ENCODE results near the gene WNT7B. TPM values are rescaled to one million over a fixed set of nuclear protein-coding genes. Genes with fewer than 3 reads are reported as not detected.

WNT7B gene
- total RNA-seq, 1 donor from 2014 or later = 8.4 TPM

DNA sequence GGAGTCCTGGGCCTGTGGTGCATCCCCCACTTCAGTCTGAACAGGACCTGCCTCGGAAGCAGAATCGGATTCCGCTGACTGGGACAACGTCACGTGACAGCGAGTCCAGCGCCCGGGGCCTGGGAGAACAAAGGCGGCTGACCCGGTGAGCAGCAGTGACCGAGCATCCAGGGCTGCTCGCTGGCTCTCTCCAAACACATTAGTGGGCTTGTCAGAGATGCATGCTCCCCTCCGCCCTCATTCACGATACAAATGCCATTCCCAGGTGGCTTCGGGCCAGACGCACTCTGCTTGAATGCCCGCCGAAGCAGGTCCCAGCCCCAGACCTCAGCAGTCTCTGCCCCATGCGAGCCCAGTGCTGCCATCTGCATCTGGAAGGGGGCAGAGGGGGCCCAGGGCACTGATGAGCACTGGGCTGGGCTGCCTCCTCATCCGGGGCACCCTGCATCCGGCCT lies 91.0 kb downstream of the WNT7B start:
- ATAC-seq = no peak

DNA sequence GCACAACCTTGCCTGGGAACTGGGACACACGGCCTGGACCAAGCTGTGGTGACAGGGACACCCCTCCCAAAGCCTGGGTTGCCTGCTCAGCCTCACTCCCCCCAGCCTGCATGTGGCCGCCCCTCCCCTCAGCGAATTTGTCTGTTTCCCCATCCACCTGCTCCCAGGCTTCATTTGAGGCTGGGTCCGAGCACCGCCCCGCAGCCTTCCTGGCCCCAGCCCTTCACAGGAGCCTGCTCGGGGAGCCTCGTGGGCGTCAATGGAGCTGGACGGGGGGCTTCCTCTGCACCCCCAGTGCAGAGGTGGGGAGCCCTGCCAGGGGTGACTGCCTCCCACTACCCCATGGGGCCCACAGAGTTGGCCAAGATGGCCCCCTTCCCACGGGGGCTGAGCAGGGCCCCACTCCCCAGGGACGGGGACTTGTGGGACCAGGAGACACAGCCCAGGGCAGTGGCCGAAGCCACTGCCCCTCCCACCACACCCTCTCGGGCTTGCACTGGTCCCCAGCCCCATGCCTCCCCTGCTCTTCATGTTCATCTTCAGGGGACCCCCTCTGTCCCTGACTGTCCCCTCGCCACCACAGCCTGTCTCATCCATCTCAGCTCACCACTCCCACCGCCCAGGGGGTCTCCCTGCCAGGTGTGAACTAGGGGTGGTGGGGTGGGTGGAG lies 91.7 kb downstream of the WNT7B start:
- ATAC-seq = no peak

DNA sequence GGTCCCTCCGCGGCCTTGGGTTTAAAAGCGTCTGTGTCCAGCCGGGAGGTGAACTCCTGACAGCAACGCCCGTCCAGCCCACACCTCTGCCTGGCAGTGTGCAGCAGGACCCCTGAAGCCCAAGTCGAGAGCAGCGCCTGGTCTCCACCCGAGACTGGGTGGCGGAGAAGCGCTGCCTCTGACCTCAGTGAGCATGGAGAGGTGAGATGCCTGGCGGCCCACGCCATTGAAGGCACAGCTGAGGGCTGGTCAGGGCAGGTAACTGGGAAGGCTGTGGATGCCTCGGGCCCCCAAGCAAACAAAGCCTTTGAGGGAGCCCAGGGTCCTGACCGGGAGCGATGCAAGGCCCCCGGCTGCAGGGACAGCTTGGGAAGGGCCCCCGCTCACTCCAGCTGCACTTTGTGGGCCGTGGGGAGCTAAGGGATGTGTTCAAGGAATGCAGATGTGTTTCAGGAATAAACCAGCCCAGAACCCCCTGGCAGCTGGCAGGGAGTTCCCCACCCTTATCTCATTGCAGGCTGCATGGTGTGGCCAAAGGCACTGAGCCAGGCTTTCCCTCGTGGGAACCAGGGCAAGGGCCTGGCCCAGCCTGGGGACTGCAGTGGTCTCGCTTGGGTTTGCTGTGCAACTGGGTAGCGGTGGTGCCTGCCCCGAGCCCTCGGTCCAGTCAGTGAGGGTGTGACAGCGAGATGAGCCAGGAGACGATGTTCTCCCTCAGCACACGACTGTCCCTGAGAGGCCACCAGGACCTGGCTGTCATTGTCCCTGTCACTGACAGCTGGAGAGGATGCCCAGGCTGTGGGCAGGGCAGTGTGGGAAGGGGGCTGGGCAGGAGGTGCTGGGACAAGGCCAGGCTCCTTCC lies 92.5 kb downstream of the WNT7B start:
- ATAC-seq = no peak

DNA sequence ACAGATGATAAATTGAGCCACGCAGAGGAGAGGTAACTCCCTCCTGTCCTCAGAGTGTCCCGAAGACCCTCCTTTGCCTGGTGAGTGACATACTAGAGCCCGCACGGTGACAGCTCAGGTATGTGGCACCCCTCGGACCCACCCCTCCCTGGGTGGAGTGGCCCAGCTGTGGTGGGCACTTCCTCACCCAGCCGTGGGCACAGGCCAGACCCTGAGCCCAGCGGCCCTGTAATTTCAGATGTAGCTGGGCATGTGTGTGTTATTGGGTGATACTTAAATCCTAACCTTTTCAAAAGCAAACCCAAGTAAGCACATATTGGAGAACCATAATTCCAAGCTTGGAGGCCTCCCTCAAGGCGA lies 93.2 kb downstream of the WNT7B start:
- no peak for ATAC-seq

DNA sequence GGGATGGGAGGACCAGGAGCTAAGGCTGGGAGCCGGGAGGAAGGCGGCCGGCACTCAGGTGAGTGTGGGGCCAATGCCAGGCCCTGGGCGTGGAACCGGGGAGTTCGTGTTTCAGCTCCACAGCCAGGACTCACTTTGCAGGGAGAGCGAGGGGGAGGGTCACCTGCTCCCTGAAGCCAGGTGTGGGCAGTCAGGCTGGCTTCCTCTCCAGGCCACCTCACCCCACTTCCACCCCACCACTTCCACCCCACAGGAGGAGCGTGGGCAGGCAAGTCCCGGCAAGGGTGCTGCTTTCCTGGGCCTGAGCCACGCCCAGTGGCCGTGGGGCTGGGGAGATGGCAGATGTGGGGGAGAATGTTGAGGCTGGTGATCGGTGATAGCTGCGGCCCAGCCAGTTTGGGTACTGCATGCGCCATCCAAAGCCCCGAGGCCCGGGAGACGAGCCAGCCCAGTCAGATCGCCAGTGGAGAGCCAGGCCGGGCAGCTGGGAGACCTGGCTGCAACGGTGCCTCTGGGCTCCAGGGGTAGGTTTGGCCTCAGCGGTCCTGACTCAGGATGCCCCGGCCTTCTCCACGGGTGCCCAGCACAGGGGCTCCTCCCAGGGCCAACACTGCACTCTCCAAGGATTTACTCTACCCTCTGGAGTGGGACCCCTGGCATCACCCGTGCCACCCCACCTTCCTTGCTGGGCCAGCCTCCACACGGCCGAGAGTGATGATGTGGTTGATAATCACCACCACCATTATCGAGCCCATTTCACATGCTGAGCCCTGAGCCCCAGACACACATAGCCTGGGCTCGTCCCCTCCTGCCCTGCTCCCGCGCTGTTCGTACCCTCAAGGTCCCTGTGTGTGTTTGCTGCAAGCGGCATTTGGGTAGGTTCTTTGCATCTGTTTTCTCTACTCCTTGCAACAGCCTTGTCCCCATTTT lies 93.8 kb downstream of the WNT7B start:
- ATAC-seq = peak; percentile 15

DNA sequence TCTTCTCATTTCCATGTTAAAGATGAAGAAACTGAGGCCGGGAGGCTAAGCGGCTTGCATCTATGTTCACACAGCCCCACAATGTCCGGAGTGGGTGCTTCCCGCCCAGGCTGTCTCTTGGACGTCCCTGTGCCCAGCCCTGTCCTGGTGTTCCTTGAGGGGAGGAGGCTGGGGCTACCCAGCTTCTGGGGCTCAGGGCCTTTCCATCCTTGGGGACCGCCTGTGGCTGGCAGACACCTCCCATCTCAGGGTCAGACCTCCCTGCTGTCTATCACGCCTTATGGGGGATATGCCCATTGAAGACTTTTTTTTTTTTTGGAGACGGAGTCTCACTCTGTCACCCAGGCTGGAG lies 95.5 kb downstream of the WNT7B start:
- no peak for ATAC-seq

- no peak for ATAC-seq
Observed at GRCh38 chr22:45880716-45881523, 96.0 kb downstream of the WNT7B start.

- ATAC-seq = no peak
Observed at GRCh38 chr22:45880091-45880715, 96.8 kb downstream of the WNT7B start.

DNA sequence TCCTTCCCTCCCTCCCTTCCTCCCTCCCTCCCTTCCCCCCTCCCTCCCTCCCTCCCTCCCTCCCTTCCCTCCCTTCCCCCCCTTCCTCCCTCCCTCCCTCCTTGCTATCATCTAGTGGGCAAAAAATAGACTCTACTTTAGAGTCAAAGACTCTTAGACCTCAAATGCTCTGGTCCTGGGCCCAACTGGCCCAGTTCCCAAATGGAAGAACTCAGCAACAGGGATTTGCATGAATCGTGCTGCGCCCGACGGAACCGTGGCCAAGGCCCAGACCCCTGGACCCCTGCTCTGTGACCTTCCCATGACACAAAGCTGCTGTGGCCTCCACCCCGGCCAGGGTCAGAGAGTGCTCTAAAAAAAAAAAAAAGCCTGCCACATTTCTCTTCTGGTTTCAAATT lies 97.4 kb downstream of the WNT7B start:
- no peak for ATAC-seq

GRCh38 chr22:45878901-45879551 lies 97.9 kb downstream of the WNT7B start:
- no peak for ATAC-seq

GRCh38 chr22:45878051-45878781 lies 98.7 kb downstream of the WNT7B start:
- no peak for ATAC-seq

DNA sequence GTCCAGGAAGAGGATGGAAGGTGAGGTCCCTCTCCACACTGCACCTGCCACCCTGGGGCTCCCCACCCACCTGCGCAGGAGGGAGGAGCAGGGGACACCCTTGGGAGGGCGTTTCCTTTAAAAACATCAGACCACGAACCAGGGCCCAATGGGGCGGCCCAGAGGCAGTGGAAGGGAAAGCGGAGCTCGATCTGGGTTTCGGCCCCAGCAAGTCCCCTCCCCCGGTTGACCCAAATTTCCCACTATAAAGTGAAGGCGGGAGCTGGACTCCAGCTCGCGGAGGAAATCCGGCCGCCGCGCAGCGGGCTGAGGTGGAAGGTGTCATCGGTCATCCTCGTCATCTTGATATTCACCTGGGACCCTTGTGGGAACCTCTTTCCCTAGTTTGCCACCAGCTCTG lies 99.3 kb downstream of the WNT7B start:
- no peak for ATAC-seq

DNA sequence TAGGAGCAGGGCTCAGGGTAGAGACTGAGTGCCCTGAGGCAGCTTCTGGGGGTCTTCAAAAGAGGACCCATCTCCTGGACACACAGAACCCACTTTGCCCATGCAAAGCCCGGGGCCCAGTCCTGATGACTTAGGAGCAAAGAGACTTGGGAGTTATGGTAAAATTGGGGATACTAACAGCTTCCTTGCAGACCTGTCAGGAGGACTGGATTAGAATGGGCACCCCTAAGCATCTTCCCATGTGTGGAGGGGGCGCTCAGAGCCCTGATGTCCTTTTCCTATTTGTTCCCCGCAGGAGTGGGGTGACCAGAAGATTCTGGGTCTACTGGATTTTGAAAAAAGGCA lies 100.0 kb downstream of the WNT7B start:
- no peak for ATAC-seq

GRCh38 chr22:45876136-45877035 lies 100.6 kb downstream of the WNT7B start:
- no peak for ATAC-seq

DNA sequence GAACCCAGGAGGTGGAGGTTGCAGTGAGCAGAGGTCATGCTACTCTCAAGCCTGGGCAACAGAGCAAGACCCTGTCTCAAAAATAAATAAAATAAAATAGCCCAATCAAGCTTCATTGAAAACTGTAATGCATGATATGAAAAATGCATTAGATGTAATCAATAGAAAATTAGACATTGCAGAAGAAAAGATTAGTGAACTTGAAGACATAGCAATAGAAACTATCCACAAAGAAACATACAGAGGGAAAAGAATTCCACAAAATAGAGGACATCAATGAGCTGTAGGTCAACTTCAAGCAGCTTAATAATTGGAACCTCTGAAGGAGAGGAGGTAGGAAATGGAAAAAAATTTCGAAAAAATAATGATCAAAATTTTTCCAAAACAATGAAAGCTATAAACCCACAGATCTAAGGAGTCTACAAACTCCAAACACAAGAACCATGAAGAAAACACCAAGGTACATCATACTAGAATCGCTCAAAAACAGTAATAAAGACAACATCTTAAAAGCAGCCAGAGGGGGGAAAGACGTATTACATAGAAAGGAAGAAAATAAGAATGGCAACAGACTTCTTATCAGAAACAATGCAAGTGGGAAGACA lies 104.2 kb downstream of the WNT7B start:
- ATAC-seq = no peak

DNA sequence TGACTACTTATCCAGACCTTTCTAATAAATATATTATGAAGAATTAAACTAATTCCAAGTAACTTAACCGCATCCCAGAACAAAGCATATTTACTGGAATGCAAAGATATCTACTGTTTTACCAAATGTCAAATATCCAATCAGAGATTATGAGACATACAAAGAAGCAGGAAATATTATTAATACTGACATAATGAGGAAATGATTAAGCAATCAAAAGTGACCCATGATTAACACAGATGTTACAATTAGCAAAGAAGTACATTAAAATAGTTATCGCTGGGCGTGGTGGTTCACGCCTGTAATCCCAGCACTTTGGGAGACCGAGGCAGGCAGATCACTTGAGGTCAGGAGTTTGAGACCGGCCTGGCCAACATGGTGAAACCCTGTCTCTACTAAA lies 105.2 kb downstream of the WNT7B start:
- peak; percentile 27 for ATAC-seq

All from esophagus mucosa (tissue), 1 donor.